ENCODE measurements around the gene MAPRE3. TPM values are rescaled to one million over a fixed set of nuclear protein-coding genes. Genes with fewer than 3 reads are reported as not detected.

Gene MAPRE3
- total and polyA plus RNA-seq, 2 donors (not counting 3 experiments of a cell fraction or from before 2014, with no cell fraction given): 4.4 to 6.1 TPM

- H3K4me2 ChIP-seq (ENCODE audit: insufficient read depth, low read length): no peak overlapping the region
- dilution Hi-C loops (cut with MboI; ENCODE audit: extremely low pct_ligation_motif_present, low sequenced_read_pairs): no loop called here
- H3K27me3 ChIP-seq (ENCODE audit: control insufficient read depth in 2 of 2, insufficient read depth in 2 of 2, low read length in 2 of 2): no peaks in the 10 kb centered on the region
- TF ChIP-seq GATA2 (IDR thresholded peaks at IDR 0.05; ENCODE audit: insufficient read depth, insufficient read length, low read depth, low read length): no peak
- no peak for TF ChIP-seq POLR2A (IDR thresholded peaks at IDR 0.05; ENCODE audit: low read depth, low read length)
- no peak for TF ChIP-seq CTCF (IDR thresholded peaks at IDR 0.05; ENCODE audit: extremely low read depth in 1 of 2, insufficient read depth in 1 of 2, low read depth in 1 of 2, low read length in 2 of 2)
- no peak for TF ChIP-seq MYC (IDR thresholded peaks at IDR 0.05; ENCODE audit: low read depth, low read length)
- TF ChIP-seq MAX (IDR thresholded peaks at IDR 0.05; ENCODE audit: insufficient read depth, insufficient read length): no peak
- TF ChIP-seq EZH2 (IDR thresholded peaks at IDR 0.05; ENCODE audit: borderline replicate concordance, low read depth, low read length, severe bottlenecking): no peak
- TF ChIP-seq FOS (IDR thresholded peaks at IDR 0.05; ENCODE audit: borderline replicate concordance, insufficient read depth, low read length): no peak
- no peak for TF ChIP-seq POLR2AphosphoS5 (IDR thresholded peaks at IDR 0.05; ENCODE audit: insufficient read depth, low read depth, low read length)
- no peak for TF ChIP-seq JUN (IDR thresholded peaks at IDR 0.05; ENCODE audit: borderline replicate concordance, insufficient read depth, insufficient read length, low read depth)
- H4K20me1 ChIP-seq (replicated peaks; ENCODE audit: control insufficient read depth, extremely low read depth, insufficient read depth, low read length): no peaks in the 10 kb centered on the region
- H3K79me2 ChIP-seq (ENCODE audit: control insufficient read depth, insufficient read depth, low read length): no peaks in the 10 kb centered on the region
- CTCF ChIA-PET: interaction anchor here (0.5 to 1.6 kb wide), 3 partner anchors 44 to 81 kb away, joined by 3 to 4 read pairs (median 3); partner anchors contain the start of gene KHK
- H2AFZ ChIP-seq (ENCODE audit: low read depth, low read length): no peak overlapping the region
- peaks cover 17 to 36% of the 10 kb centered on the region in 2 experiments for H3K36me3 ChIP-seq (ENCODE audit: control insufficient read depth in 2 of 2, extremely low read depth in 1 of 2, insufficient read depth in 2 of 2, low read length in 2 of 2)
- H3K4me3 ChIP-seq (replicated peaks in 1 of 3; ENCODE audit: insufficient read depth in 1 of 3, low read depth in 1 of 3, low read length in 3 of 3): no peak overlapping the region
- no peak overlapping the region for H3K27ac ChIP-seq (ENCODE audit: insufficient read depth, low read depth, low read length)
- no peak for DNase-seq (ENCODE audit: low read depth, low spot score)
- H3K4me1 ChIP-seq (ENCODE audit: control insufficient read depth, extremely low read depth, insufficient read depth, low read length): no peaks in the 10 kb centered on the region
- POLR2A ChIA-PET: no interaction called here
- BruUV-seq (replicated peaks): no TSS peak
- no peak for FAIRE-seq
- H3K9me3 ChIP-seq (replicated peaks; ENCODE audit: control insufficient read depth, insufficient read depth, low read length): no peaks in the 10 kb centered on the region
- intact Hi-C loops (cut with micrococcal nuclease): no loop called here
- H3K9me1 ChIP-seq (replicated peaks; ENCODE audit: control insufficient read depth, extremely low read depth, insufficient read depth, low read length): no peaks in the 10 kb centered on the region
- no peak overlapping the region for H3K9ac ChIP-seq (replicated peaks; ENCODE audit: extremely low read depth, insufficient read depth, low read length)
Measured at GRCh38 chr2:27042985-27043634, 72.7 kb downstream of the MAPRE3 start.

All from endothelial cell of umbilical vein (primary cell).